ENCODE data around the gene GLS.
A peak's percentile ranks its signal among the peaks of the same experiment; 100 is the strongest.

The GLS gene

GRCh38 chr2:190910341-190911136 is 29.9 kb downstream of the GLS start:
- in situ Hi-C loops (cut with HindIII; ENCODE audit: low pct_ligation_motif_present, low pct_unique_long_range_greater_than_20kb, low sequenced_read_pairs): no loop called here

GRCh38 chr2:190911813-190912212 is 31.2 kb downstream of the GLS start:
- peak; percentile 84 for DNase-seq
- in situ Hi-C loops (cut with HindIII; ENCODE audit: low pct_ligation_motif_present, low pct_unique_long_range_greater_than_20kb, low sequenced_read_pairs): no loop called here

More at GRCh38 chr2:190910341-190911136, 29.9 kb downstream of the GLS start:
- DNase-seq: peak; percentile 60

- peak; percentile 52 for DNase-seq
- in situ Hi-C loops (cut with HindIII; ENCODE audit: low pct_ligation_motif_present, low pct_unique_long_range_greater_than_20kb, low sequenced_read_pairs): no loop called here
Measured at GRCh38 chr2:190912726-190913125, 32.1 kb downstream of the GLS start.

- DNase-seq: no peak
- in situ Hi-C loops (cut with HindIII; ENCODE audit: low pct_ligation_motif_present, low pct_unique_long_range_greater_than_20kb, low sequenced_read_pairs): no loop called here
Measured at GRCh38 chr2:190913725-190914124, 33.1 kb downstream of the GLS start.

- in situ Hi-C loops (cut with HindIII; ENCODE audit: low pct_ligation_motif_present, low pct_unique_long_range_greater_than_20kb, low sequenced_read_pairs): no loop called here
Measured at GRCh38 chr2:190916829-190917228, 36.2 kb downstream of the GLS start.

GRCh38 chr2:190920085-190920484 is 39.5 kb downstream of the GLS start:
- in situ Hi-C loops (cut with HindIII; ENCODE audit: low pct_ligation_motif_present, low pct_unique_long_range_greater_than_20kb, low sequenced_read_pairs): no loop called here
- DNase-seq: no peak

More at GRCh38 chr2:190916829-190917228, 36.2 kb downstream of the GLS start:
- no peak for DNase-seq

- in situ Hi-C loops (cut with HindIII; ENCODE audit: low pct_ligation_motif_present, low pct_unique_long_range_greater_than_20kb, low sequenced_read_pairs): no loop called here
Measured at GRCh38 chr2:190922376-190922775, 41.8 kb downstream of the GLS start.

GRCh38 chr2:190927301-190927700 is 46.7 kb downstream of the GLS start:
- in situ Hi-C loops (cut with HindIII; ENCODE audit: low pct_ligation_motif_present, low pct_unique_long_range_greater_than_20kb, low sequenced_read_pairs): no loop called here
- peak; percentile 72 for DNase-seq

More at GRCh38 chr2:190922376-190922775, 41.8 kb downstream of the GLS start:
- no peak for DNase-seq

- peak; percentile 84 for DNase-seq
Measured at GRCh38 chr2:190929919-190930318, 49.3 kb downstream of the GLS start.

GRCh38 chr2:190930411-190930810 is 49.8 kb downstream of the GLS start:
- no peak for DNase-seq
- in situ Hi-C loops (cut with HindIII; ENCODE audit: low pct_ligation_motif_present, low pct_unique_long_range_greater_than_20kb, low sequenced_read_pairs): no loop called here

More at GRCh38 chr2:190929919-190930318, 49.3 kb downstream of the GLS start:
- in situ Hi-C loops (cut with HindIII; ENCODE audit: low pct_ligation_motif_present, low pct_unique_long_range_greater_than_20kb, low sequenced_read_pairs): no loop called here

GRCh38 chr2:190932514-190932913 is 51.9 kb downstream of the GLS start:
- DNase-seq: no peak
- in situ Hi-C loops (cut with HindIII; ENCODE audit: low pct_ligation_motif_present, low pct_unique_long_range_greater_than_20kb, low sequenced_read_pairs): no loop called here

GRCh38 chr2:190933361-190933760 is 52.7 kb downstream of the GLS start:
- no peak for DNase-seq

GRCh38 chr2:190935054-190935453 is 54.4 kb downstream of the GLS start:
- DNase-seq: no peak
- in situ Hi-C loops (cut with HindIII; ENCODE audit: low pct_ligation_motif_present, low pct_unique_long_range_greater_than_20kb, low sequenced_read_pairs): no loop called here

More at GRCh38 chr2:190933361-190933760, 52.7 kb downstream of the GLS start:
- in situ Hi-C loops (cut with HindIII; ENCODE audit: low pct_ligation_motif_present, low pct_unique_long_range_greater_than_20kb, low sequenced_read_pairs): no loop called here

GRCh38 chr2:190938771-190939335 is 58.2 kb downstream of the GLS start:
- in situ Hi-C loops (cut with HindIII; ENCODE audit: low pct_ligation_motif_present, low pct_unique_long_range_greater_than_20kb, low sequenced_read_pairs): no loop called here
- no peak for DNase-seq

- DNase-seq: no peak
- in situ Hi-C loops (cut with HindIII; ENCODE audit: low pct_ligation_motif_present, low pct_unique_long_range_greater_than_20kb, low sequenced_read_pairs): no loop called here
Measured at GRCh38 chr2:190940454-190940853, 59.8 kb downstream of the GLS start.

- in situ Hi-C loops (cut with HindIII; ENCODE audit: low pct_ligation_motif_present, low pct_unique_long_range_greater_than_20kb, low sequenced_read_pairs): no loop called here
- DNase-seq: no peak
Measured at GRCh38 chr2:190941571-190941970, 61.0 kb downstream of the GLS start.

GRCh38 chr2:190942697-190943096 is 62.1 kb downstream of the GLS start:
- DNase-seq: no peak
- in situ Hi-C loops (cut with HindIII; ENCODE audit: low pct_ligation_motif_present, low pct_unique_long_range_greater_than_20kb, low sequenced_read_pairs): no loop called here

- DNase-seq: no peak
- in situ Hi-C loops (cut with HindIII; ENCODE audit: low pct_ligation_motif_present, low pct_unique_long_range_greater_than_20kb, low sequenced_read_pairs): no loop called here
Measured at GRCh38 chr2:190943706-190944105, 63.1 kb downstream of the GLS start.

GRCh38 chr2:190947141-190947540 is 66.5 kb downstream of the GLS start:
- in situ Hi-C loops (cut with HindIII; ENCODE audit: low pct_ligation_motif_present, low pct_unique_long_range_greater_than_20kb, low sequenced_read_pairs): no loop called here
- DNase-seq: peak; percentile 56

- peak; percentile 75 for DNase-seq
- in situ Hi-C loops (cut with HindIII; ENCODE audit: low pct_ligation_motif_present, low pct_unique_long_range_greater_than_20kb, low sequenced_read_pairs): no loop called here
Measured at GRCh38 chr2:190947711-190948251, 67.2 kb downstream of the GLS start.

All from ACHN (cell line).